OCI-LY3 (cell line): Measurements from ENCODE around the gene PROM1.

Source experiments
- H2AFZ ChIP-seq: fragments of 200-600, 300-600 bp; shearing (Covaris generic); 2 replicates; pipeline ENCODE4 v1.6.0; 2014; ENCODE audit warnings: antibody characterized with exemption, low read depth, low read length
- H3K27ac ChIP-seq: fragments of 200-600, 300-600 bp; sonication (generic); 2 replicates; pipeline ENCODE4 v1.5.1; 2014; ENCODE audit warnings: mild to moderate bottlenecking, low read length, moderate library complexity, mixed read lengths
- H3K27me3 ChIP-seq: fragments of 200-600, 300-600 bp; sonication (generic); 2 replicates; pipeline ENCODE4 v1.6.1; 2014; ENCODE audit warnings: low read depth, low read length, mixed read lengths
- H3K36me3 ChIP-seq: fragments of 200-600, 300-600 bp; sonication (generic); replicated peaks from 2 replicates; pipeline ENCODE3; 2014; ENCODE audit warnings: low read depth, low read length, mixed read lengths
- H3K4me1 ChIP-seq: fragments of 300-600, 200-600 bp; sonication (generic); 2 replicates; pipeline ENCODE4 v1.6.1; 2014; ENCODE audit warnings: low read length, mixed read lengths
- H3K4me2 ChIP-seq: fragments of 200-600, 300-600 bp; sonication (generic); 2 replicates; pipeline ENCODE4 v1.6.1; 2014; ENCODE audit warnings: low read length, mixed read lengths
- H3K4me3 ChIP-seq: fragments of 300-600, 200-600 bp; sonication (generic); 2 replicates; pipeline ENCODE4 v1.5.1; 2014; ENCODE audit warnings: antibody characterized with exemption, mild to moderate bottlenecking, low read length, moderate library complexity
- H3K79me2 ChIP-seq: fragments of 300-600, 200-600 bp; shearing (Covaris generic); 2 replicates; pipeline ENCODE4 v1.6.1; 2014; ENCODE audit warnings: mild to moderate bottlenecking, low read length, mixed read lengths
- H3K9ac ChIP-seq: fragments of 300-600, 200-600 bp; shearing (Covaris generic); 2 replicates; pipeline ENCODE4 v1.6.0; 2014; ENCODE audit warnings: mild to moderate bottlenecking, low read length, moderate library complexity
- H3K9me3 ChIP-seq: fragments of 200-600, 300-600 bp; shearing (Covaris generic); 2 replicates; pipeline ENCODE4 v1.6.1; 2014; ENCODE audit warnings: low read length, mixed read lengths; ENCODE audit not compliant: insufficient read depth
- H4K20me1 ChIP-seq: fragments of 200-600, 300-600 bp; sonication (generic); 2 replicates; pipeline ENCODE4 v1.6.1; 2016; ENCODE audit warnings: low read length, mixed read lengths; ENCODE audit not compliant: insufficient read depth
- EZH2phosphoT487 ChIP-seq: fragments of 200-600 bp; shearing (Covaris generic); IDR thresholded peaks from 2 replicates; pipeline ENCODE4 v1.6.1; 2018; ENCODE audit warnings: antibody characterized with exemption, mixed run types, low read depth
- TF ChIP-seq, protein P1 (sequence below): fragments of 200-600, 300-600 bp; sonication (generic); IDR thresholded peaks from 2 replicates; pipeline ENCODE4 v1.5.1; 2014; ENCODE audit warnings: antibody characterized with exemption, low read length, low read depth

PROM1 gene

DNA sequence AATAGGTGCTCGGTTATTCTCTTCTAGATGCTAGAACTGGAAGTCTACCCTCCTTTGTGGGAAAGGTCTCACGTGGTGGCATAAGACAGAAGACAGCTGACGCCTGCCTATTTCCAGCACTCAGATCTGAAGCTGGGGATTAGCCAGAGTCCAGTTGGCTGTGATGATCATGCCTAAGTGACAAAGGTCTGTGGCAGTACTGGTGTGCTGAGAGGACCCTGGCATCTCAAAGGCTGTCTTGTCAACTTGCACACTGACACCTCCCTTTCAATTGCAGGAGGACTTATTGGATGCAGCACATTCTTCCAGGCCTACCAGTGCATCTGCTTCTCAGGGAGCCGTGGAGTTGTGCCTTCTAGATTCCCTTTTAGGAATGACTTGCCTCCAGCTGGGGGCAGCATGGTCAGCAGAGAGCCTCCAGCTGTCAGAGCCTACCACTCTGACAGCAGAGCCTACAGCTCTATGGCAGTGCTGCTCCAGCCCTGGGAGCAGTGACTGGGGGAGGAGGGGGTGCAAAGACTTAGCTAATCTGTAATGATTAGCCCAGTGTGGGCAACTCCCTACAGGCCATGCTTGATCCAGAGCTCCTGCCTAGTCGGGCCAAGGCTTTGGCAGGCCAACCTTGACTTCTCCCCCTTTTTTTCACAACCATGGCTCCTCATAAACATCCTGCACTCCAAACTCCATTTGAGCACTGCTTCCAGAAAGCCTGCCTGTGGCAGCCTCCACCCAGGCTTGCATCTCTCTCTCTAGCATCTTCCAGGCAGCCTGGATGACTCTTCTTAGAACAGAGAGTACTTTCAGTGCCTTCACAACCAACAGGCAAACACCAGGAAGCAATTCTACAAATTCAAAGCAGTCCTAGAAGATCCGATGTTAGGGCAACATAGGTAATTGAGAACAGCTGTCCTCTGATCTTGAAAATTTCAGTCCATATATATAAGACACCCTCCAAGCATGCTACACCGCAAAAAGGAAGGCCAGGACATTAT lies 107.1 kb downstream of the PROM1 start:
- Histone ChIP-seq H3K9ac (no peak overlapping the region), H3K27ac (no peak overlapping the region), H3K4me2 (no peak overlapping the region), H3K4me3 (no peak overlapping the region), H4K20me1 (no peaks in the 10 kb centered on the region), H3K79me2 (no peaks in the 10 kb centered on the region), H2AFZ (no peak overlapping the region), H3K4me1 (no peaks in the 10 kb centered on the region), H3K9me3 (no peaks in the 10 kb centered on the region), H3K36me3 (no peaks in the 10 kb centered on the region), H3K27me3 (0 out of 2 replicates have a peak, but pooled peaks cover 4% of the 10 kb centered on the region)
- TF ChIP-seq EZH2phosphoT487 = no peak
- TF ChIP-seq, protein P1, sequence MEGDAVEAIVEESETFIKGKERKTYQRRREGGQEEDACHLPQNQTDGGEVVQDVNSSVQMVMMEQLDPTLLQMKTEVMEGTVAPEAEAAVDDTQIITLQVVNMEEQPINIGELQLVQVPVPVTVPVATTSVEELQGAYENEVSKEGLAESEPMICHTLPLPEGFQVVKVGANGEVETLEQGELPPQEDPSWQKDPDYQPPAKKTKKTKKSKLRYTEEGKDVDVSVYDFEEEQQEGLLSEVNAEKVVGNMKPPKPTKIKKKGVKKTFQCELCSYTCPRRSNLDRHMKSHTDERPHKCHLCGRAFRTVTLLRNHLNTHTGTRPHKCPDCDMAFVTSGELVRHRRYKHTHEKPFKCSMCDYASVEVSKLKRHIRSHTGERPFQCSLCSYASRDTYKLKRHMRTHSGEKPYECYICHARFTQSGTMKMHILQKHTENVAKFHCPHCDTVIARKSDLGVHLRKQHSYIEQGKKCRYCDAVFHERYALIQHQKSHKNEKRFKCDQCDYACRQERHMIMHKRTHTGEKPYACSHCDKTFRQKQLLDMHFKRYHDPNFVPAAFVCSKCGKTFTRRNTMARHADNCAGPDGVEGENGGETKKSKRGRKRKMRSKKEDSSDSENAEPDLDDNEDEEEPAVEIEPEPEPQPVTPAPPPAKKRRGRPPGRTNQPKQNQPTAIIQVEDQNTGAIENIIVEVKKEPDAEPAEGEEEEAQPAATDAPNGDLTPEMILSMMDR = no peak

DNA sequence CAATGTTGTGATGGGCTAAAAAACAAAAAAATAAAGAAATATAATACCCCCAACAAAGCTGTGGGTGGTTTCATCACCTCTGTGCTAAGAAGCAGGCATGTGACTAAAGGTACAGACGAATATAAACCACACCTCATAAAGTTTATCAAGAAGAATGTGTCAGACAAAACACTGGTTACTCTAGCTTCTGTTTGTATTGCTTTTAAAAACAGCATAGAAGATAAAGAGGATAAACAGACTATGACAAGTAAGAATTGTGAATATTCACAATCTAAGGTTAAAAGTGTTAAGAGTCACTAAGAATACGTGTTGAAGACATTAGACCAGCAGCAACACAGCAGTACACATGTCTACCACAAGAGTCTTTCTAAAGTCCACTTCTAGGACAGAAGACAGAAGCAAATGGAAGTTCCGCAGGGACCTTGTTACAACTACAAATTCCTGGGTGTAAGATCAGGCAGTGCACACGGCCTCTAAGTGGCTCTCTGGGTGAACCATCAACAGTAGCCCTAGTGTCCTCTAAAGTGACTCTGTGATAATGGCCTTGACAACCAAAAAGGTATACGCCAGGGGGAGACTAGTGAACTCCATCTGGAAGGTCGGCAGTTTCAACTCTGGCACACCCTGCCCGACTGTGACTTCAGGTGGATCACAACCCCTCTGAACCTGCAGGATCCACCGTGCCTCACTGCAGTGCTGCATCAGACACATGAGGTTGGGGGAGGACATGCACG lies 112.6 kb downstream of the PROM1 start:
- Histone ChIP-seq H3K9me3 (no peaks in the 10 kb centered on the region), H4K20me1 (no peaks in the 10 kb centered on the region), H3K4me1 (no peaks in the 10 kb centered on the region), H3K27me3 (no peaks in the 10 kb centered on the region), H3K9ac (no peak overlapping the region), H3K36me3 (no peaks in the 10 kb centered on the region), H2AFZ (no peak overlapping the region), H3K79me2 (no peaks in the 10 kb centered on the region), H3K4me2 (no peak overlapping the region), H3K4me3 (no peak overlapping the region), H3K27ac (no peak overlapping the region)
- TF ChIP-seq EZH2phosphoT487 = no peak
- TF ChIP-seq, protein P1 = no peak

DNA sequence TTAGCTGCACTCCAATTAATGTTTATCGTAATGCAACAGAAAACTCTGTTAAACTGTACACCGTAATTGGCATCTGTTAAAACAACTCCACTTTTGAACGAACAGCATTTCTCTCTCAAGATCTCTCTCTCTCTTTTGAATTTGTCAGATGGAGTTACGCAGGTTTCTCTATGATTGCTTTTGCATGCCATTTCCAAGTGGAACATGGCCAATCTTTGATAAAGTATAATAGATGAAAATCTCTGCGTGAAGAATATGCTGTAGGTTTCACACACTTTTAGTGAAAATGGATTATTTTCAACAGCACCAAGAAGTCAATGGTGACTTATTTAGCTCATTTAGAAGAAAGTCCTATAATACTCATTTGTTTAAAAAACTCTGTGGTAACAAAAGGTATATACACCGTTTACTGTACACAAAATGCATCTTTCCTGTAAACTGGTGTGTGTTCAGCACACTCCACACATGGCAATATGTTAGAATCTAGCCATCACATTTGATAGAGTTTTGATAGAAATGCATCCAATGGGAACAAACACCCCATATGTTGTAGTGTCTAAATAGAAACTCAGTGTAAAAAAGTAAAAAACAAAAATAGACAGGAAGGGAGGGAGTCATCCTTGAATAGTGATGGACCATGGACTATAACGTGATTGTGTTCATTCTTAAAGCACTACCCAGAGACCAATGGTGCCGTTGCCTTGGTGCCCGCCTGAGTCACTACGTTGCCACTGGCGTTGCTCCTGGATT lies 115.1 kb downstream of the PROM1 start:
- no peaks in the 10 kb centered on the region for H3K36me3 ChIP-seq
- H3K27ac ChIP-seq = no peak overlapping the region

More for the DNA sequence above, 115.1 kb downstream of the PROM1 start:
- peaks cover 4% of the 10 kb centered on the region for H3K4me1 ChIP-seq
- H2AFZ ChIP-seq = no peak overlapping the region
- H3K9ac ChIP-seq = no peak overlapping the region
- no peak overlapping the region for H3K4me3 ChIP-seq
- H3K4me2 ChIP-seq = no peak overlapping the region
- no peaks in the 10 kb centered on the region for H3K27me3 ChIP-seq
- H3K9me3 ChIP-seq = no peaks in the 10 kb centered on the region
- TF ChIP-seq, protein P1 = no peak
- no peak for TF ChIP-seq EZH2phosphoT487
- H4K20me1 ChIP-seq = no peaks in the 10 kb centered on the region
- no peaks in the 10 kb centered on the region for H3K79me2 ChIP-seq
